ENCODE results near the gene COX8A.
A peak's percentile ranks its signal among the peaks of the same experiment; 100 is the strongest.

The COX8A gene

DNA sequence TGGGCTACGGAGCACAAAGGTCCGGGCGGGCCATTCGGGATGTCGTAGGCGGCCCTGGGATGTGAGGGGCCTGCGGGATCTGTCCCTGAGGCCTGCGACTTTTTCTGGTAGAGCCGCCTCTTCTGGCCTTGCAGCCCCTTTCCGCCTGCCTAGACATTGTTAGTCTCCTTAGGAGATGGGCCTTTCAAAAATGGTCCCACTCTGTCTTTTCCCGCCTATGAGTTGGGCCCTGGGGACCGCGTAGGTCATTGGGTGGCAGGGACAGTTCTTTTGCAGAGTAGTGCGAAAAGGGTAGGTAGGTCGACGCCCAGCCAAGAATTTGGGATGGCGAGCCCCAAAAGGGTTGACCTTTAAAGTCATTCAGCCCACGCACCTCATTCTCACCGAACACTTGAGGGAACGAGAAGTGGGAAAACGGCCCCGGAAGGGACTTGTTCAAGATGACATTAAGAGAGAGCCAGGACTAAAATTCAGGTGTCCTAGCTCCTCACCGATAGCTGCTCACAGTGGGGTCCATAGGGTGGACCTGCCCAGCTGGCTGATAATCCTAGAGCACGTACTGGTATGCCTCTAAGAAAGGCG is 12.6 kb downstream of the COX8A start:
- Histone ChIP-seq H2AFZ (ENCODE audit: low read length) (peak overlapping the region; percentile 93; the same call in 1 of the 2 replicates), H3K4me1 (ENCODE audit: low read length) (peaks cover 8% of the 10 kb centered on the region), H3K27ac (ENCODE audit: low read length) (no peak overlapping the region), H3K4me2 (ENCODE audit: low read depth, low read length) (peak overlapping the region; percentile 77), H3K9ac (ENCODE audit: low read length) (peak overlapping the region; percentile 70; the same call in 1 of the 2 replicates), H3K9me3 (replicated peaks; ENCODE audit: insufficient read depth, low read length) (no peaks in the 10 kb centered on the region), H4K20me1 (ENCODE audit: insufficient read depth, low read length) (no peaks in the 10 kb centered on the region), H3F3A (ENCODE audit: insufficient read depth, low read length) (no peaks in the 10 kb centered on the region), H3K9me2 (replicated peaks; ENCODE audit: insufficient read depth, low read length) (no peaks in the 10 kb centered on the region), H3K27me3 (replicated peaks; ENCODE audit: insufficient read depth, low read length) (no peaks in the 10 kb centered on the region), H3K36me3 (replicated peaks; ENCODE audit: insufficient read depth, low read length) (no peaks in the 10 kb centered on the region), H3K79me2 (ENCODE audit: low read length) (peaks cover 44% of the 10 kb centered on the region), H3K4me3 (ENCODE audit: low read length) (peak overlapping the region; percentile 82)
- DNase-seq, result no peak
- TF ChIP-seq, protein P1, sequence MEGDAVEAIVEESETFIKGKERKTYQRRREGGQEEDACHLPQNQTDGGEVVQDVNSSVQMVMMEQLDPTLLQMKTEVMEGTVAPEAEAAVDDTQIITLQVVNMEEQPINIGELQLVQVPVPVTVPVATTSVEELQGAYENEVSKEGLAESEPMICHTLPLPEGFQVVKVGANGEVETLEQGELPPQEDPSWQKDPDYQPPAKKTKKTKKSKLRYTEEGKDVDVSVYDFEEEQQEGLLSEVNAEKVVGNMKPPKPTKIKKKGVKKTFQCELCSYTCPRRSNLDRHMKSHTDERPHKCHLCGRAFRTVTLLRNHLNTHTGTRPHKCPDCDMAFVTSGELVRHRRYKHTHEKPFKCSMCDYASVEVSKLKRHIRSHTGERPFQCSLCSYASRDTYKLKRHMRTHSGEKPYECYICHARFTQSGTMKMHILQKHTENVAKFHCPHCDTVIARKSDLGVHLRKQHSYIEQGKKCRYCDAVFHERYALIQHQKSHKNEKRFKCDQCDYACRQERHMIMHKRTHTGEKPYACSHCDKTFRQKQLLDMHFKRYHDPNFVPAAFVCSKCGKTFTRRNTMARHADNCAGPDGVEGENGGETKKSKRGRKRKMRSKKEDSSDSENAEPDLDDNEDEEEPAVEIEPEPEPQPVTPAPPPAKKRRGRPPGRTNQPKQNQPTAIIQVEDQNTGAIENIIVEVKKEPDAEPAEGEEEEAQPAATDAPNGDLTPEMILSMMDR (IDR thresholded peaks at IDR 0.05; ENCODE audit: low read length), result no peak
- TF ChIP-seq EZH2 (optimal IDR thresholded peaks at IDR 0.05; ENCODE audit: low read depth, low read length) (no peak), EZH2phosphoT487 (IDR thresholded peaks at IDR 0.05; ENCODE audit: low read length) (no peak)

DNA sequence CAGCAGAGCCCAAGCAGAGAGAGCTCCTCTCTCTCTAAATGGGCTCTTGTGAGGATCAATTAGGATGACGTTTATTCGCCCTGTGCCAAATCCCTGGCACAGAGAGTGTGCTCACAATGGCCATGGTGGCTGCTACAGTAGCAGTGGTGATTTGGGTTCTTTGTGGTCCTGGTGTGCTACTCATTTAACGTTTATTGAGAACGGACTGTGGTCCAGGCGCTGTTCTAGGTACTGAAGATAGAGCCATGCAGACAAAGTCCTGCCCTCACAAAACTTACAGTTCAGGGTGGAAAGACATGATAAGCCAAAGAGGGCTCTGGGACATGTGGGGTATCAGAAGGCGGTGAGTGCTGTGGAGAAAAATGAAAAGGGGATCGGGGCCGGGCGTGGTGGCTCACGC is 17.1 kb downstream of the COX8A start:
- H3K79me2 ChIP-seq (ENCODE audit: low read length), result peaks cover 44% of the 10 kb centered on the region
- H3K4me1 ChIP-seq (ENCODE audit: low read length), result peaks cover 8% of the 10 kb centered on the region
- H3K9me3 ChIP-seq (replicated peaks; ENCODE audit: insufficient read depth, low read length), result no peaks in the 10 kb centered on the region
- no peak overlapping the region for H3K27ac ChIP-seq (ENCODE audit: low read length)
- no peak overlapping the region for H3K4me3 ChIP-seq (ENCODE audit: low read length)
- H3K4me2 ChIP-seq (ENCODE audit: low read depth, low read length), result no peak overlapping the region
- H4K20me1 ChIP-seq (ENCODE audit: insufficient read depth, low read length), result no peaks in the 10 kb centered on the region
- no peak overlapping the region for H3K9ac ChIP-seq (ENCODE audit: low read length)
- no peaks in the 10 kb centered on the region for H3K36me3 ChIP-seq (replicated peaks; ENCODE audit: insufficient read depth, low read length)
- no peaks in the 10 kb centered on the region for H3F3A ChIP-seq (ENCODE audit: insufficient read depth, low read length)
- TF ChIP-seq EZH2phosphoT487 (IDR thresholded peaks at IDR 0.05; ENCODE audit: low read length) (no peak), EZH2 (optimal IDR thresholded peaks at IDR 0.05; ENCODE audit: low read depth, low read length) (no peak)
- TF ChIP-seq, protein P1 (IDR thresholded peaks at IDR 0.05; ENCODE audit: low read length), result no peak
- H2AFZ ChIP-seq (ENCODE audit: low read length), result no peak overlapping the region
- no peaks in the 10 kb centered on the region for H3K27me3 ChIP-seq (replicated peaks; ENCODE audit: insufficient read depth, low read length)
- no peak for DNase-seq
- H3K9me2 ChIP-seq (replicated peaks; ENCODE audit: insufficient read depth, low read length), result no peaks in the 10 kb centered on the region

DNA sequence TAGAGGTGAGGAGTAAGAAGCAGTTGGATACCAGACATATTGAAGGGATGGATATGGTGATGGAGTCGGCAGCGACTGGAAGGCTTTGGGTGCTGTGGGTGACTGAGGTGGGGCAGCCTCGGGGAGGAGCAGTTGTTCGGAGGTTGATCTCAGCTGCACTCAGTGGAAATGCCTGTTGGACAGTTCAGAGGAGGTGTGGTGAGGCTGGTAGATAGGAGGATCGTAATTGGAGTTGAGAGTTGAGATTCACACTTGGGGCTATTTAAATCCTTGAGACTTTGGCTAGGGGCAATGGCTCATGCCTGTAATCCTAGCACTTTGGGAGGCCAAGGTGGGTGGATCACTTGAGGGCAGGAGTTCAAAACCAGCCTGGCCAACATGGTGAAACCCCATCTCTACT is 18.7 kb downstream of the COX8A start:
- TF ChIP-seq EZH2 (optimal IDR thresholded peaks at IDR 0.05; ENCODE audit: low read depth, low read length) (no peak), EZH2phosphoT487 (IDR thresholded peaks at IDR 0.05; ENCODE audit: low read length) (no peak)
- TF ChIP-seq, protein P1 (IDR thresholded peaks at IDR 0.05; ENCODE audit: low read length), result no peak
- Histone ChIP-seq H4K20me1 (ENCODE audit: insufficient read depth, low read length) (no peaks in the 10 kb centered on the region), H3K27me3 (replicated peaks; ENCODE audit: insufficient read depth, low read length) (no peaks in the 10 kb centered on the region), H3F3A (ENCODE audit: insufficient read depth, low read length) (no peaks in the 10 kb centered on the region), H3K9ac (ENCODE audit: low read length) (no peak overlapping the region), H3K4me2 (ENCODE audit: low read depth, low read length) (no peak overlapping the region), H2AFZ (ENCODE audit: low read length) (no peak overlapping the region), H3K4me1 (ENCODE audit: low read length) (no peaks in the 10 kb centered on the region), H3K79me2 (ENCODE audit: low read length) (peaks cover 28% of the 10 kb centered on the region), H3K4me3 (ENCODE audit: low read length) (no peak overlapping the region), H3K9me3 (replicated peaks; ENCODE audit: insufficient read depth, low read length) (no peaks in the 10 kb centered on the region), H3K9me2 (replicated peaks; ENCODE audit: insufficient read depth, low read length) (no peaks in the 10 kb centered on the region), H3K27ac (ENCODE audit: low read length) (no peak overlapping the region), H3K36me3 (replicated peaks; ENCODE audit: insufficient read depth, low read length) (no peaks in the 10 kb centered on the region; the same call in 1 of the 2 replicates)
- DNase-seq, result no peak
